Tibial nerve (tissue), 3 donors: ENCODE results near the gene PCBD1.

Experiments
- CTCF ChIP-seq, 5 experiments: fragments of 200-600 bp in 3 of 5; fragments of 450-650 bp in 2 of 5; sonication (generic) in 3 of 5; IDR thresholded peaks; one replicate each; pipeline ENCODE4 v1.5.1; 2016 to 2019; ENCODE audit warnings: antibody characterized with exemption in 5 of 5, mild to moderate bottlenecking in 3 of 5, moderate library complexity in 2 of 5
- POLR2A ChIP-seq, 2 donors: fragments of 450-650 bp; IDR thresholded peaks; one replicate each; pipeline ENCODE4 v1.6.1; 2017; ENCODE audit warnings: antibody characterized with exemption in 2 of 2, mild to moderate bottlenecking in 2 of 2, moderate library complexity in 2 of 2

DNA sequence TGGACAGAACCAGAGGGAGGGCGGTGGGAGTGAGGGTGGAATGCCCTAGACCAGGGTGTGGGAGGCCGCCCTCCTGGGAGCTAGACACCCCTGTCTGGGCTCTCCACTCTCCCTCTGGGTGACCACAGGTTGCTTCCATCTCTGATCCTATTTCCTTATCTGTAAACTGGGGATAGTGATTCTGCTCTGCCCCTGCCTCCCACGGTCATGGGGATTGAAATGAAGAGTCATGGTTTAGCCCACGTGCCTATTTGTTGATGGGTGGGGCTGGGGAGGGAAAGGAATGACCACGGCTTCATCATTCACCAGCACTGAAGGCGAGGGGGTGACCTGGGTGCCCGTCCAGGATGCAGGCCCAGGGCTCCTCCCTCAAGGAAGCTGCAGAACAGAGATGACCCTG is 49.3 kb upstream of the PCBD1 start:
- no peak for TF ChIP-seq POLR2A (IDR thresholded peaks at IDR 0.05)
- TF ChIP-seq CTCF (IDR thresholded peaks at IDR 0.05) = no peak
